ENCODE measurements around the gene NPHP1.
"Not testable (repeated sequence)": the region's sequence is repeated elsewhere in the genome, so short reads cannot be mapped to it uniquely, and the experiment has no call there.

Gene NPHP1

GRCh38 chr2:110126086-110126773, 78.6 kb downstream of the NPHP1 start:
- no peak for DNase-seq

GRCh38 chr2:110124939-110125691, 79.7 kb downstream of the NPHP1 start:
- no peak for DNase-seq

DNA sequence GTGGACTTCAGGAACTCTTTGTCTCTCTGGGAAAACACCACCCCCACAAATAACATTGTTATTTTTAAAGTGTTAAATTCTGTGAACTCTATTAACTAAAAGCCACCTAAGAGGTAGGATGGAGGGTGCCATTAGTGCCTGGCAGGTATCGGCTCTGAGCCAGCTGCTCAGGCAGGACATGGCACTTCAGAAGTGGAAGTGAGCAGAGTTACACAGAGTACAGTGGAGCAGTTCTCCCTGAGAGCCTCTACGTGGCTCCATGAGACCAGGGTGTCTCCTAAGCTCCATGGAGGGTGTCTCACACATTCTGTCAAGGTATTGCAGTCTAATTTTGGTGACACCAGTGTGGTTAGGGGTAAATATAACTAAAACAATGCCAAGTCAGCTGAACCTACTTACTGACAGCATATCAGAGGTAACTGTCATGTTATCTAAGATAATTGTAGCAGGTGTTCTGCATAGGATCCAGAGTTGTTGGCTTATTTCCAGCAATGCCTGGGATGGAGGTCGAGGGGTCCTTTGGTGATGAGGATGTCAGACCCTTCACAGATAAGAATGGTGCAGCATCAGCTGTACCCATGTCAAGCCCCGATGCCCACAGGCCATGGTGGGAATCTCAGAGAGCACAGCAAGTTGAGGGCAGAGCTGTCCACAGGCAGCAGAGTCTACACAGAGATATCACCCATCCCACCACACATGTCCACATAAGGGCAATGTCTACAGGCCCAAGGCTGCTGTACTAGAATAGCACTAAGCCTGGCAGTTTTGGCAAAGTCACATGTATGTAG, 80.6 kb downstream of the NPHP1 start:
- no peak for DNase-seq

- no peak for DNase-seq
Measured at GRCh38 chr2:110121592-110121991, 83.2 kb downstream of the NPHP1 start.

GRCh38 chr2:110121052-110121334, 83.8 kb downstream of the NPHP1 start:
- DNase-seq = no peak

DNA sequence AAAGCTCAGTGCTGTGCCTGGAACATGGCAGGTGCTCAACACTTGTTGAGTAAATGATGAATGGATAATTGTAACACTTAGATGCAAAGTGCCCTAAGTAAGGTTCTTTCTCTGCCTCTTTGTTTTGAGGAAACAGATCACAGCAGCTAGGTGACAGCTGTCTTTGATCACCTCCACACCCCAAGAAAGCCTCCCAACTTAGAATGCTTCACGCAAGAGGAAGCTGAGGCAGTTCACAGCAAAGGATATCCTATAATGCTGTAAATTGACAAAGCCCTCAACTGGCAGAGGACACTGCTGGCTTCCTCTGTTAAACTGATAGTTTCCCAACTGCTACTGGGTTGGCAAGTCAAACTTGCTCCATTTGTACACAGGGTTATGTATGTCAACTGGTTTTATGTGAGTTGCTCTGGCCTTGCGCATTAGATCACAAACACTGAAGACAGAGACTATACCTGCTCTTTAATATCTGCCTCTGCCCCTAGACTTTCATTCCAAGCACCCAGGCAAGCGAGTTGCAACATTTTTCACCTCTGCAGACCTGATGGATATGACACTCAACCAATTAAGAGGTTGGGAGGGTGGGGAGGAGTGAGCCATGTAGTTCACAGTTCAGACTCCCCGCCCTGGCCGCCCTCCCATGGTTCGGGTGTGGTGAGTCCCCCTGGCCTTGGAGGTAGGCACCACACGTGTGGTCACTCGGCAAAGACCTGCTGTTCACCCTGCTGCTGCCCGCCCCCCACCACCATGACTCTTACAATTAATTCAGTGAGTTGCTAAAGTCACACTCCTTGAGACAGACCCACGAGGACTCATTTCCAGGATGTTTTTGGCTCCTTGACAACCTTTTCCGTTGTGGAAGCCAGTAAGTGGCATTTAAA, 84.4 kb downstream of the NPHP1 start:
- no peak for DNase-seq

GRCh38 chr2:110116033-110116710, 88.6 kb downstream of the NPHP1 start:
- no peak for DNase-seq

DNA sequence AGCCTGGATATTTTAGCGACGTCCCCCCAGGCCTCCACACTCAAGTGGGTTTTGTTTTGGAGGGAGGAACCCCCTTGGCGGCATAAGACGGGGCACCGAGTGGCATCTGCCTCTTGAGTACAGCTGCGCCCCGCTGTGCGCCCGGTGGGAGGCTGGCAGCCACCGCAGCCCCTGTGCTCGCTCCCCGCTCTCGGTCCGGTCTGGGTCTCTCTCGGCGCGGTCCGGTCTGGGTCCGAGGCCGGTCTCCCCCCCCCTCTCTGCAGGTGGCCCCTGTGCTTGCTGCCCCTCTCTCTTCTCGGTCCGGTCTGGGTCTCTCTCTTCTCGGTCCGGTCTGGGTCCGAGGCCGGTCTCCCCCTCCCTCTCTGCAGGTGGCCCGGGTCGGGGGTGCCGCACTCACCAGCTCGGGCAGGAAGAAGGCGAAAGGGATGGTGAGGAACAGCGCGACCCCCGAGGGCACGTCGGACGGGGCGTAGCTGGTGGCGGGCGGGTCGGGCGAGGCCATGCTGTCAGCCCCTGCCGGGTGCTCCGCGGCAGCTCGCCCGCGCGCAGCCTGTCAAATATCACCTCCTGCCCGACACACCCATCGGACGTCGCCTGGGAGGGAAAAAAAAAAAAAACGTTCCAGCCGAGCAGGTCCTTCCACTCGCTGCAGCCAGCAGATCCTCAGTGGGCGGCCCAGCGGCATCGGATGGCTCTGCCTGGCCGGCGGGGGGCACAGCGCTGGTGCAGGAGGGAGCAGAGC, 89.4 kb downstream of the NPHP1 start, which contains the start of gene MALL:
TSS of gene MALL (minus strand) at position 532 of the 742 bp plus-strand sequence. CDS start at position 502, 30 bp downstream.
- no peak for DNase-seq

DNA sequence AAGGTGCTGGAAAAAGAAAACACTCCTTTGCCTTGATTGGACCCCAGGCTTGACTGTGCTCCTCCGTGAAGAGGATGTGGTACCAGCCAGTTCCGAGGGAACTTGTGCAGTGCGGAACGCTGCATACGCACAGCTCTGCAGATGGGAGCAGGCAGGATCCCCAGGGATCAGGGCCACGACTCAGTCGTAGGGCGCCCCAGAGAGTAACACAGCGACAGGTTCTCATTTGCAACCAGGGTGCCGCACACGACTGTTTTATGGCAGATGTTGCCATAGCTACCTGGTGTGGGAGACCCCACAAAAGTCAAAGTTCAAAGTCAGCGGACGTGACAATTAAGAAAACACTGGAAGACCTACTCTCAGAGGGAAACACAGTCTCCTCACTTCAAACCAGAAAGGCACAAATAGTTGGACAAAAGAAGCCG, 90.0 kb downstream of the NPHP1 start:
- DNase-seq = no peak

DNA sequence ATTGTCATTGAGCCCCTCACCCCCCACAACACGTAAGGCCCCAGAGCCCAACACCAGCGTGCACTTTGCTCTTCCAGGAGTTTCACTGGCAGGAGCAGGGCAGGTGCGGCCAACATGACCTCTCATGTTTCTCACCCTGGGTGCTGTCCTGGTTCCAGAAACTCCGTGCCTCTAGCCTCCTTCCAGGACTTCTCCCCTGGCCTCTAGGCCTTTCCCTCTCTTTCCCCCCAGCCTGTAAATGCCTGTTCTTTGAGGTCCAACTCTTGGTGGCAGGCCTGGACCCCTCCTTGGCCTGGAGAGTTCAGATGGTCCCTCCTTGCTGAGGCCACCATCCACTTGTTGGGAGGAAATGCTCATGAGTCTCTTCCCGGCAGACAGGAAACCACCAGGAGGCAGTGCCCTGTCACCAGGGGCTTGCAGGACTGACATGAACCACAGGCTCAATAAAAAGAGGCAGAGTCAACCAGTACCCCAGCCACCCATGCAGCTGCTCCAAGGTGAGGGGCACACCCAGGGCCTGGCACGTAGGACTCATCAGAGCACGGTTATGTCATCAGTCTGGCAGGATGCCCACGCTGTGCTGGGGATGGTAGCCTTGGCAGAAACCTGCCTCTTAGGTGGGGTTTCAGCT, 90.7 kb downstream of the NPHP1 start:
- DNase-seq = no peak

- not testable (repeated sequence) for DNase-seq
Measured at GRCh38 chr2:110108291-110108690, 96.5 kb downstream of the NPHP1 start.

- no peak for DNase-seq
Measured at GRCh38 chr2:110107092-110108079, 97.4 kb downstream of the NPHP1 start.

- no peak for DNase-seq
Measured at GRCh38 chr2:110106642-110107041, 98.2 kb downstream of the NPHP1 start.

- no peak for DNase-seq
Measured at GRCh38 chr2:110105608-110106467, 99.0 kb downstream of the NPHP1 start.

DNA sequence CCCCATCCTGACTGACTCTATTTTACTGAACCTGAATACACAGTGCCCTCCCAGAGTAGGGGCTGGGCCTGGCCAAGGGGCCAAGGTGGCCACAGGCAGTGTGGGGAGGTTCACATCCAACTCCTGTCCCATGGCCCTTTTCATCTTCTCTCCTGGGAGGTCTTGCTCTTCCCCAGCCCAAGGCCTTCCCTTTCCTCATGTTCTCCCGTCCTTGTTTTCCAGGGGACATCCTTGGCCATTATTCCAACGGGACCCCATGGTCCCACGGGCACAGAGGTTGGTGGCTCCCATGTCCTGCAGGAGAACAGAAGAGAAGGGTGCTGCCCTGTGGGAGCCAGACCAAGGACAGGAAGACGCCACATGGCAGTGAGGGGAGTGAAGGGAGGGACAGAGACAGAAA, 99.6 kb downstream of the NPHP1 start:
- DNase-seq = no peak

DNA sequence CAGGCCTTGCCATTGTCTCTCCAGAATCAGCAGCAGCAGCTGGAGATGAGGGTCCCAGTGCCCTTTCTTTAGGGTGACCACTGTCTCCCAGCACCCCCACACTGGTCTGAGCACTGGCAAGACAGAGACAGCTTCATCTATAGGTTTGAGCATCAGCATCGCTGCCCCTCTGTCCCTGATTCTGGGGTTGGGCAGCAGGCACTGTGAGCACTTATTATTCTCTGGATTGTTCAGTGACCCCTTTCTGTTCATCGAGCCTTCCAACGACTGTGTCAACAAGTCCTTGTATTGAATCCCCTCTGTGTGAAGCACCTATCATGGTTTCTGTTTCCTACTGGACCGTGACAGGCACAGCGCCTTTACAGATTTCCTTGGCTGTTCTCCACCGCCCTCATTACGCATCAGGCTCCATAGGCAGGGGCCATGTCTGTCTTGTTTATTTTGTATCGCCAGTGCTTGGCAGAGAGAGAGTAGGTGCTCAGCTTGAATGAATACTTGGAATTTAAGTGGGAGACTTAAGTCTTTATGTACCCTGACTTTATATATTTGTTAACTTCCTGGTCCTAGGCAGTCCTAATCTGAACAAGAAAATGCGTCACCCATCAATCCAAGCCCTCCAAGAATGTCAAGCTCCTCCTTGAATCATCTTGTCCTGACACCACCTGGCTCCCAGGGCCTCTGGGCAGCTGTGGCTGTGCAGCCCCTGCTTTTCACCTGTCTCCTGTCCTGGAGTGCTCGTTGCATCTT, 100.6 kb downstream of the NPHP1 start:
- no peak for DNase-seq

GRCh38 chr2:110103061-110103961, 101.5 kb downstream of the NPHP1 start:
- no peak for DNase-seq
